NCI-H1092 (cell line): Measurements from ENCODE around the gene AGXT.
"Not testable (repeated sequence)": the region's sequence is repeated elsewhere in the genome, so short reads cannot be mapped to it uniquely, and the experiment has no call there.

Source experiments
- DNase-seq: peaks from one replicate; lab custom pipeline; 2025; lab: John Stamatoyannopoulos, UW

AGXT gene

DNA sequence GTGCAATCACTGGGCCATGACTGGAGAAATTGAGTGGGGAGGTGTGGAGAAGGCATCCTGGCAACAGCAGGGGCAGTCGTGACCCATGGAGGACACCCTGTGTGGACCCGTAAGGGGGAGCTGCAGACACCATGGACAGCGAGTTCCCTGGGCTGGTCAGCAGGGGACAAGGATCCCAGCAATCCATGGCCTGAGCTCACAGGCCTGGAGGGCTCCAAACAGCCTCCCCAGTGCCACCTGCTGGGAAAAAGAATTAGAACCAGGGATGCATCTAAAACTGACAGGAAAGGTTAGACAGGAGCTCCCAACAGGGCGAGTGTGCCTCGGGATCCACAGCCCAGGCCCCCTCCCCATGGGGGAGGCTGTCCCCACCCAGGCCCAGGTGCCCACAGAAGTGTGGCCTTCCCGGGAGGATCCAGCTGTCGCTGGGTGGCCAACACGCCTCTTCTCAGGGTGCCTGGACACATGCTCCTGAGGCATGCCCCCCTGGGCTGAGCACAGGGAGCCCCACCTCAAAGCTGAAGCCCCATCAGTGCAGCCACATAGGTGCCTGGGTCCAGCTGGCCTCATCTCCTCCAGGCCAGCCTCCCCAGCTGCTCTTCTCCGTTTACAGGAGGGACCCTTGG is 28.1 kb upstream of the AGXT start:
- DNase-seq, result peak; percentile 47

DNA sequence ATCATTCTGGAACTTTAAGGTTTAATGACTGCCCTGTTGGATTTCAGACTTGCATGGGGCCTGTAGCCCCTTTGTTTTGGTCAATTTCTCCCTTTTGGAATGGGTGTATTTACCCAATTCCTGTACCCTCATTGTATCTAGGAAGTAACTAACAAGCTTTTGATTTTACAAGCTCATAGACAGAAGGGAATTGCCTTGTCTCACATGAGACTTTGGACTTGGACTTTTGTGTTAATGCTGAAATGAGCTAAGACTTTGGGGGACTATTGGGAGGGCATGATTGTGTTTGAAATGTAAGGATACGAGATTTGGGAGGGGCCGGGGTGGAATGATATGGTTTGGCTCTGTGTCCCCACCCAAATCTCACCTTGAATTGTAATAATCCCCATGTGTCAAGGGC is 22.3 kb upstream of the AGXT start:
- not testable (repeated sequence) for DNase-seq

DNA sequence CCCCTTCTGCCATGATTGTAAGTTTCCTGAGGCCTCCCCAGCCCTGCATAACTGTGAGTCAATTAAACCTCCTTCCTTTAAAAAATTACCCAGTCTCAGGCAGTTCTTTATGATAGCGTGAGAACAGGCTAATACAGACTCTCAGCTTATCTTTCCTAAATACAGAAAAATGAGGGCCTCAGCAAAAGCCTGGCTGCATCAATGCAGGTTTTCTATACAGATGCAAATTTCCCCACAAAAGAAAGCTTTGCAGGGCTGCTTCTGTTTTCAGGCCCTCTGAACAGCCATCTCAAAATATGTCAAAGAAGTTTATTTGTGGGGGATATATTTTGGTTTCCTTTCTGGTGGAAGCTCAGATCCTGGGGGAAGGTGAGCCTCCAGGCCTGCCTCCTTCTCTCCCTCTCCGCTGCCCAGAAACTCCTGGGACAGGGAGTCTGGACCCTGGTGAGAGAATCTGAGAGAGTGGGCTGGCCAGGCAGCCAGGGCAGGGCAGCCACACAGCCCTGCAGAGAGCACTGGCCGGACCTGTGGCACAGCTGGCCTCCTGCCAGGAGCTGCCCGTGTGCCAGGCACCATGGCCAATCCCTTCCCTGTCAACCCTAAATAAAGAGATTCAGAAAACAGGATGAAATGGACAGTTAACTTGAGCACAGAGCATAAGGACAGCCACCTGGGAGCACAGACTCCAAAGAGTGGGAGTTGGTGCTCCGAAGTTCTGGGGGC is 21.6 kb upstream of the AGXT start:
- DNase-seq, result no peak

DNA sequence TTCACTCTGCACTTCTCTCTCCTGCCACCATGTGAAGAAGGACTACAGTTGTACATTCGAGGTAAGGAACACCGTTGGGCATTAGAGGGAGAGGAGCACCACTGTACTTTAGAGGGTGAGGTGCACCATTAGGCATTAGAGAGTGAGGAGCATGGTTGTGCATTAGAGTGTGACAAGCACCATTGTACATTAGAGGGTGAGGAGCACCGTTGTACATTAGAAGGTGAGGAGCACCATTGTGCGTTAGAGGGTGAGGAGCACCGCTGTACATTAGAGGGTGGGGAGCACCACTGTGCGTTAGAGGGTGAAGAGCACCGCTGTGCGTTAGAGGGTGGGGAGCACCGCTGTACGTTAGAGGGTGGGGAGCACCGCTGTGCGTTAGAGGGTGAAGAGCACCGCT is 20.8 kb upstream of the AGXT start:
- no peak for DNase-seq

DNA sequence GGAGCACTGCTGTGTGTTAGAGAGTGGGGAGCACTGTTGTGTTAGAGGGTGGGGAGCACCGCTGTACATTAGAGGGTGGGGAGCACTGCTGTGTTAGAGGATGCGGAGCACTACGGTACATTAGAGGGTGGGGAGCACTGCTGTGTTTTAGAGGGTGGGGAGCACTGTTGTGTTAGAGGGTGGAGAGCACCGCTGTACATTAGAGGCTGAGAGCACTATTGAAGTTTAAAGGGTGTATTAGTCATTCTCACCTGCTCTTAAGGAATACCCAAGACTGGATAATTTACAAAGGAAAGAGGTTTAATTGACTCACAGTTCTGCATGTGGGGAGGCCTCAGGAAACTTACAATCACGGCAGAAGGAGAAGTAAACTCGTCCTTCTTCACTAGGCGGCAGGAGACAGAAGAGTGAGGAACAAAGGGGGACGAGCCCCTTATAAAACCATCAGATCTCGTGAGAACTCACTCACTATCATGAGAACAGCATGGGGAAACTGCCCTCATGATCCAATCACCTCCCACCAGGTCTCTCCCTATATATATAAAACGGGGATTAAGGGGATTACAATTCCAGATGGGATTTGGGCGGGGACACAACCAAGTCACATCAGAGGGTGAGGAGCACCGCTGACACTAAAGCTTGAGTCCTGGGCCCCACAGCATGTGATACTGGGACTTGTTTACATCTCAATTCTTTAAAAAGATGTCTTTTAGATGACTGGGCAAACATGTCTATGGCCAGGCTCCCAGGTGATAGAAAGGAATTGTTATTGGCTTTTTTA is 19.5 kb upstream of the AGXT start:
- DNase-seq, result no peak

DNA sequence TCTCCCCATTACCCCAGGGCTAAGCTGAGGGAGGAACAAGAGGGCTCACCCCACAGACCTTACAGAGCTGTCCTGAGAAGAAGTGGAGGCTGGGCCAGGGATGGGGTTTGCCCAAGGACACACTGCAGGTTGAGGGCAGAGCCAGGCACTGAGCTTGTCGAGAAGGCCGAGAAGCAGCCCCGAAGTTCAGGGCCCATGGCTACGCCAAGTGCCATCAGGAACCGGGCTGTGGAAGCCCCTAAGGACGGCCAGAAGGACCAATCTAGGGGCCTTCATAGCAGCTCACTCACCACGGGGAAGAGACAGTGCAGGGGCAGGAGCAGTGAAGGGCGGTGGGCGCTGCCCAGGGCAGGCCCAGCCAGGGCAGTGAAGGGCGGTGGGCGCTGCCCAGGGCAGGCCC is 18.6 kb upstream of the AGXT start:
- no peak for DNase-seq

DNA sequence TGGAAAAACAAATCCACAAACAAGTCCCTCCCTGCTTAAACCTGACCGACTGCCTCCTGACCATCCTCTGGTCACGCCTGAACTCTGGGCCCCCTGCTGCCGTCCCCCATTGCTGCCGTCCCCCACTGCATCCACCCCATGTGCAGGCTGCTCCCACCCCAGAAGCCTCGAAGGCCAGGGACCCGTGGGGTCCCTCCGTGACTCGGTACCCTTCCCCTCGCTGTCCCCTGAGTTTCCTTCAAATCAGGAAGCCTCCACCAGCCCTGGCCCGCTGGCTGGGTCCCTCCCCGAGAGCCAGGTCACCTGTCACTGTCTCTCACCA is 17.9 kb upstream of the AGXT start:
- no peak for DNase-seq

DNA sequence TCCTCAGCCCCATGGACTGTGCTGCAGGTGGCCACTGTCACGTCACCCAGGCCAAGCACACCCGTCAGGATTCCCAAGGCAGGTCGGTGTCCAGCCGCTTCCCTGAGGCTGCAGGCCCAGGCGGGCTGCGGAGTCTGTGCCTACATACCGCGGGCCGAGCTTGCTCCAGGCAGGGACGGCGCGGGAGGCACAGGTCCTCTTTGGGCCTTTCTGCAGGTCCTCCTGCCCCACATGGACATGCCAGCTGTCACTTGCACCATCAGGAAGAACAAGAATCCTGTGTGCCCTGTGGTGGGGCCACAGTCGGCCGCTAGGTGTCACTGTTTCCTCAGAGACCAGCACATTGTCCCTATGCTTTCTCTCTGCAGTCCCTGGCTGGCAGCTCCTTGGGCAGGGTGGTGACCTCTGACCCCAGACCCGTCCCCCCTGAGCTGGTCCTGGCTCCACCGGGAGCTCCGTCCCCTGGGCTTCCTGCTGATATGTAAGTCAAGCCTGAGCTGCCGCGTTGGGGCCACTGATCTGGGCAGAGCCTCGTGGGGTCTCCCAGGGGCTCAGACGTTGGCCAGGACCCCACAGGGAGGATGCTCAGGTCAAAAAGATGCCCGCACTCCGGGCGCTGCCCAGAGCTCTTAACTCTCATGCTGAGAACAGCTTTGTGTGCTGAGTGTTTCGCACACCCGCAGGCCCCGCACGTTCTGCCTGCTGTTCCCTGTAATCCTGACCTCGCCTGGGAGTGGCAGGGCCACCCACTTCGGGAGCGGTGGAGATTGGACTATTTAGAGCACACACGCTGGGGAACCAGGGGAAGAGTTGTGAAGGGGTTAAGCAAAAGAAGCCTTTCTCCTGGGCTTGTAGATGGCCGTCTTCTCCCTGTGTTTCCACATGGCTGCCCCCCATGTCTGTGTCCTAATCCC is 17.3 kb upstream of the AGXT start:
- peak; percentile 32 for DNase-seq

DNA sequence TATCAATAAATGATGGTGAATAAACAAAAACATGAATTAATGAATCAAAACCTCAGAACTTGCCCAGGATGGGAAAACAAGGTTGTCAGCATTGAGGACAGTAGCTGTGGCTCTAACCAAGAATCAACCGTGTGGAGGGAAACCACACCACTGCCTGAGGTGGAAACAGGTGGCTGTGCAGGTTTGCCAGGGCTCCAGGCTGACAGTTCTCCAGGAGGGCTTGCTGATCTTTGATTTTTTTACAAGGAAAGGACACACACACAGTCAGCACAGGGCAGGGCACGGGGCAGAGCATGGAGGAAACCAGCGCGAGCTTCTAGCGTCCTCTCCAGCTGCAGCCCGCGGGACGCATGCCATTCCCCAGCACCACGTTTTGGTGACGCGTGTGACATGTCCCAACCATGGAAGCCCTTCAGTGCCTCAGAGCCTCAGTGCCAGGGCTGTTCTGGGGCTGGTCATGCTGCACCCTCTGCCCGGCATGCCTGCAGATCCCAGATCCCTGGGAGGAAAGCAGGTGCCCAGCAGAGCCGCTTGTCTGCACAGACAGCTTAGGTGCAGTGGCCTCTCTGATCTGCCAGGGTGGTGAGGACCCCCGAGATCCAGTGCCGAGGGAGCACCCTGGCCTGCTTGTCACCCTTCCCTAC is 15.8 kb upstream of the AGXT start:
- no peak for DNase-seq

DNA sequence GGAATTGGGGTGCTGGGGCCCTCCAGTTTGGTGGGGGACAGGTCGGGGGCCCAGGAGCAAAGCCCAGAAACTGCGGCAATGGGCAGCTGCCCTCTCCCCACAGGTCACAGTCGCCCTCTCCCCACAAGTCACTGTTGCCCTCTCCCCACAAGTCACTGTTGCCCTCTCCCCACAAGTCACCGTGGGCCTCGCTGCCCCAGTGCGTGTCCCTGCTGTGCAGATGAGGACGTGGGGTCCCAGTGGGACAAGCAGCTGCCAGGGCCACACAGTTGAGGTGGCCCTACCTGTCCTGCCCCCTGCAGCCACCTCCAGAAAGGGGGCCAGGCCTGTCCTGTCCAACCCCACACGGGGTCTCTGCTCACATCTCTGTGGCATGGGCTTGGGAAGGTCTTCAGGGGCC is 13.0 kb upstream of the AGXT start:
- no peak for DNase-seq

DNA sequence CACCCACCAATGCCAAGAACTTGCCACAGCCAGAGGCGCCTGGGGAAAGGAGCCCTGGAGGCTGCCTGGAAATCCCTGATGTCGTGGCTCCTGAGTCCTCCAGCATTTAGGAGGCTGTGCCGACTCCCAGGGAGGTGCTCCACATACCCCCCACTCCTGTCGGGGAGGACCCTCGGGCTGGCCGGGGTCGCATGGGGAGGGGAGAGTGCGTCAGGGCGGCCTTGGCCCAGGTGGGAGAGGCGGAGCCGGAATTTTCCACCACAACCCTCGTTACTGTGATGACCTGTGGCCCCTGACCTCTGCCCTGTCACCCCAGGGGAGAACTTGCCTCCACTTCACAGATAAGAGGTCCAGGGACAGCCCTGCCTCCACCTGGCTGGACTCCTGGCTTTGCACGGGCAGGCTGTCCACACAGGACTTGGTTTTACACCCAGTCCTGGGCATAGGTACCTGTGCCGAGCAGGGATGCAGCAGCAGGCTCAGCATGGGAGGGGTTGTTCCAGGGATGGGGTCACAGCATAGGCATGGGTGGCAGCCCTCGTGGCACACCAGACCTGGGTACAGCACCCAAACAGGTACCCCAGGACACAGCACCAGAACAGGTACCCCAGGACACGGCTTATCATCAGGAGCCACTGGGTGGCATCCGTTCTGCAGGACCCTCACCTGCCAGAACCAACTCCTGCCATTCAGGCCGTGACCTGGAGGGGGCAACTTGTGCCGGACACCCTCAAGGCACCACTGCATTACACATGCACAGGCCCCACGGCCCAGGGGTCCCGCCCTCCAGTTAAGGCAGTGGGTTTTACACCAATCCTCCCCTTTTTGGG is 12.3 kb upstream of the AGXT start:
- no peak for DNase-seq

DNA sequence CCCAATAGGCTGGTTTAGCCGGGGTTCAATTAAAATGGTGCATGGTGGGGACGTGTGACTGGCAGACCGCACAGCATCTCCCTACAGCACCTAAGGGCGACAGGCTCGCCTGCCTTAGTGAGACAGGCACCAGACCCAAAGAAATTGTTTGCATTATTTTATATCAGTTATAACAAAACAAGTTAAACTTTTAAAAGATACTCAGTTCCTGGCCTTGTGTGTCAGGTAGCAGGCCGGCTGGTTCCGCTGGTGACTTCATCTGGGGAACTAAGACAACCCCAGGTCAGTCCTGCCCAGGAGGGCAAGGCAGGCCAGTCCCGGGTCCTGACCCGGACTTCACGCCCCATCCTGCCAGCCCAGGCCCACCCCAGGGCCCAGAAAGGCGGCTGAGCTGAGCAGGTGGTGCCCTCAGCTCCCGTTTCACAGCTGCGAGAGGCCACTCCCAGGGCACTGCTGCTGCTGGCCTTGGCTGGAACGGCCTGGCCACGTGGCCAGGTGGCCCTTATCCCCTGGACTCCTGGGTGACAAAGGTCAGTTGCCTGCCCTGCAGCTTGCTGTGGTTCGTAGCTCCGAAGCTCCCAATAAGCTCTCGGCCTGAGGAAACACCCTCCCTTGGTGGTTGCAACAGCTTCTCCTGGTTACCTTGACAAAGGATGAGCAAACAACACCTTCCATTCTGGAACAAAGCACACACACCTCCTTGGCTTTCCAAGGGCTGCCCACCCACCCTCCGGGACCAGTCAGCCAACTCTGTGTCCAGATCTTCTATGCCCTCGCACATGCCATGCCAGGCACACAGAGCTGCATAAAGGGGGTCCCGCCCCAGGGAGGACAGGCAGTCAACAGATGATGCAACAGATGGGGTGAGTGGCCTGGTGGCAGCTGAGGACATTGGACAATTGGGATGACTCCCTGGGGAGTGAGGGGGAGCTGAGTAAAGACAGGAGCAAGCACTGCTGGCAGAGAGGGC is 11.3 kb upstream of the AGXT start:
- DNase-seq, result no peak

DNA sequence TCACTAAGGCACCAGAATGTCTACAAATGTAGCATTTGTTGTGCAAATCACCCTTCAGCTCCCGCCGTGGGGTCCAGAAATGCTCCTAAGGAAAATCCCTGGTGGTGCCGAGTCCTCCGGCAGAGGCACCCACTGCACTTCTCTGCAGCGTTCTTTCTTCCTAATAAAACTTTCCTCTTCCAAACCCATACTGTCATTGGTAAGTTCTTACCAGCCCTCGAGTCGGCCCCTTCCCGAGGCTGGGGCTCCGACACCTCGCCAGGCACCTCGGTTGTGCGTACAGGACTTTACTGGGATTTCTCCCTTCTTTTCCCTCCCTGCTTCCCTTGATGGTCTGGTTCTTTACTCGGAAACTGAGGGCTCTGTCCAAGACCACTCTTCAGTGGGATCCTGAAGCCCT is 10.3 kb upstream of the AGXT start:
- no peak for DNase-seq

DNA sequence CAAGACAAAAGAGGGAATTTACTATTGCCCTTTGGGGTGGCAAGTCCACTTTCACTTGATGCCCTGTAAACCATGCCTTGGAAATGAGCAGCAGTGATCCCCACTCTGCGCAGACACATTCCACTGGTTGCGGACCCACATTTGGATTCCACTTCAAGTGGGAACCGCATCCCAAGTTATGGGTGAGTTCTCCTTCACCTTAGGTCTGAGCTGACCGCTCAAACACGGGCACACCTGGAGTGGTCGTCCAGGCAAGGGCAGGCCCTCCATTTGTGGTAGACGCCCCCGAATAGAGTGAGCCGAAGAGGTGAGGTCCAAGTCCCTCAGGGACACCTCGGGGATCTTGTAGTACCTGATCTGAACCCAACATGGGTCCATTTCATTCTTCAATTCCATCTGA is 9.8 kb upstream of the AGXT start:
- DNase-seq, result no peak

DNA sequence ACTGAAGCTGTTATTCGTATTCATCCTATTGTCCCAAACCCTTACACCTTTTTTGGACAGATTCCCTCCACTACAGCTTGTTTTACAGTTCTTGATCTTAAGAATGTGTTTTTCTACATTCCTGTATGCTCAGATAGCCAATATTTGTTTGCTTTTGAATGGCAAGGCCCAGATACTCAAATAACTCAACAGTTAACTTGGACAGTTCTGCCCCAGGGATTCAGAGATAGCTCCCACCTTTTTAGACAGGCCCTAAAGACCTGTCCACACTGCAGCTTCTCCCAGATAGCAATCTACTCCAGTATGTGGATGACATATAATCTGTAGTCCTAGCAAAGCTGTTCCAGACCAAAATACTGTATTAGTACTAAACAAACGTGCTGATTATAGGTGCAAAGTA is 7.1 kb upstream of the AGXT start:
- no peak for DNase-seq

DNA sequence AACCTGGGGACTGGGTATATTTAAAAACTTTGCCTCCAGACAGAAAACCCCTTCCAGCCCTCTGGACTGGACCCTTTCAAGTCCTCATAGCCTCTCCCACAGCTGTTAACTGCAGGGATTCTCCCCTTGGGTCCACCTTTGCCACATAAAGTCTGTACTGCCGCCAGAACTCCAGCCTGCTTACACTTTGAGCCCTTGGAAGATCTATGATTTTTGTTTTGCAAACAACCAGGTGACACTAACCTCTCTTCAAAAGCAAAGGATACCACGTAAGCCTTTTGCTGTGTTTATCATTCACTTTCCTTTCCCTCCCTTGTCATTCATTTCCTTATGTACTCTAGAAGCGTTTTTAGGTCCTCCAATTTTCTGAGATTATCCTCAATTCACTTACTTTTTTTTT is 4.1 kb upstream of the AGXT start:
- no peak for DNase-seq

DNA sequence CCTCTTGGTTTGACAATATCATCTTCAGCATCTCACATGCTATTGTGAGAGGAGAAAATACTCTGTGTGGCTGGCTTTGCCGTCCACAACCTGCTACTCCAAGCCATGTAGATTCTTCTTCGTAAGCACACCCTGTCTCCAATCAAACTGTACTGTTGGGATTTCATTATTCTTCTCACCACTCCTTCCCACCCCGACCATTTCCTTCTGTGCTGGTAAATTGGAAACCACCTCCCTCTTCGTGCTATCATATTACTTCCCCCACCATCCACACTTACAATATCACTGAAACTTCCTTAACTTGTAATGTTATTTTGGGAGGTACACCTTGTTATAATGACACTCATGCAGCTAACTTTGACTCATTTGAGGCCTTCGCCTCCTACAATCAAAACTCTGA is 3.2 kb upstream of the AGXT start:
- DNase-seq, result no peak

DNA sequence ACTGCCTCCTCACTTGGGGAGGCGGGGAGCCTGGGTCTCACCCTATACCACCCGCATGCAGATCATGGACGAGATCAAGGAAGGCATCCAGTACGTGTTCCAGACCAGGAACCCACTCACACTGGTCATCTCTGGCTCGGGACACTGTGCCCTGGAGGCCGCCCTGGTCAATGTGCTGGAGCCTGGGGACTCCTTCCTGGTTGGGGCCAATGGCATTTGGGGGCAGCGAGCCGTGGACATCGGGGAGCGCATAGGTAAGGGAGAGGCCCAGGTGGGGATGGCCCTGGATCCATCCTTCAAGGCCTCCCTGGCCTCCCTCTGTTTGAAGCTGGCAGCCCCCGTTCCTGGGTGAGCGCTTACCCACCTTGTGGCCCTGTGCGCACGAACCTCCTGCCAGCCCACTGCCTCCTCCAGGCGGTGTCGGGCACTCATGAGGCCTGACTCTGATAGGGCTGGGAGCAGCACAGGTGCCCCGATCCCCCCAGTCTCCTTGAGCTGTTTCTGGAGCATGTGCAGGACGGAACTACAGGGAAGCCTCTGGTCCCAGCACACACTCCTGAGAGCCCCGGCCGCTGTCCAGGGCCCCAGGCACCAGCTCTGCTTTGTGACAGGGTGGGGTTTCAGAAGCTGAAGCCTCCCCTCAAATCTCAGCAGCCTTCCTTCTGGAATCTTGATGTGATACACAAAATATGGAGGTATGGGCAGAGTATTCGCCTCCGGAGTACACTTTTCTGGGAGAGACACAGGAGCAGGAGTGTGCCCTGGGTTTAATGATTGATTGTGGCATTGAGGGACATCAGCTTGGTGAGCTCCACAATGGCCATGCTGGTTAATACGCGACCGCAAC is 708 bp downstream of the AGXT start:
- DNase-seq, result no peak
